ENCODE results near the gene GRK5. TPM values are rescaled to one million over a fixed set of nuclear protein-coding genes. Genes with fewer than 3 reads are reported as not detected.
A peak's percentile ranks its signal among the peaks of the same experiment; 100 is the strongest.

GRK5 gene
- total RNA-seq, 1 experiment from 2014 or later = 4.5 TPM

- BruUV-seq (replicated peaks) = no TSS peak
- intact Hi-C loops (cut with micrococcal nuclease) = no loop called here
- ChIA-PET CTCF (no interaction called here), POLR2A (ENCODE audit: unreplicated experiment) (no interaction called here)
- no peak overlapping the region for H3K4me3 ChIP-seq (ENCODE audit: low read length)
- peak overlapping the region; percentile 10; the same call in 1 of the 2 replicates for H3K9ac ChIP-seq (ENCODE audit: low read length)
- DNase-seq (no peak), ATAC-seq (no peak)
- H3F3A ChIP-seq (ENCODE audit: low read length, unreplicated experiment) = no peaks in the 10 kb centered on the region
- TF ChIP-seq CTCF (conservative IDR thresholded peaks at IDR 0.05; ENCODE audit: low read depth, low read length) = no peak
- no peak for TF ChIP-seq EZH2phosphoT487 (IDR thresholded peaks at IDR 0.05; ENCODE audit: borderline replicate concordance, low read length)
- no peak for TF ChIP-seq EZH2 (IDR thresholded peaks at IDR 0.05; ENCODE audit: low read length, unreplicated experiment)
- peaks cover 57% of the 10 kb centered on the region for H3K4me1 ChIP-seq (ENCODE audit: insufficient read depth, low read length)
- no peaks in the 10 kb centered on the region for H4K20me1 ChIP-seq (ENCODE audit: low read length)
- H3K79me2 ChIP-seq (ENCODE audit: low read length) = no peaks in the 10 kb centered on the region
- peak overlapping the region; percentile 62 for H3K27ac ChIP-seq (ENCODE audit: low read length)
- H3K4me2 ChIP-seq (ENCODE audit: low read length) = no peak overlapping the region
- no peaks in the 10 kb centered on the region for H3K9me3 ChIP-seq (ENCODE audit: low read length)
- no peak overlapping the region for H2AFZ ChIP-seq (ENCODE audit: low read length)
- no peaks in the 10 kb centered on the region for H3K9me2 ChIP-seq (replicated peaks; ENCODE audit: low read length)
- H3K27me3 ChIP-seq (ENCODE audit: low read length) = no peaks in the 10 kb centered on the region
- H3K36me3 ChIP-seq (ENCODE audit: low read depth, low read length) = no peaks in the 10 kb centered on the region
Observed at GRCh38 chr10:119318411-119319160, 111.2 kb downstream of the GRK5 start.

- no peaks in the 10 kb centered on the region for H3K36me3 ChIP-seq (ENCODE audit: low read depth, low read length)
- ChIA-PET POLR2A (ENCODE audit: unreplicated experiment) (no interaction called here), CTCF (no interaction called here)
- no peaks in the 10 kb centered on the region for H3K9me3 ChIP-seq (ENCODE audit: low read length)
- DNase-seq (peak; percentile 87), ATAC-seq (peak; percentile 8)
- H3K4me1 ChIP-seq (ENCODE audit: insufficient read depth, low read length) = peaks cover 57% of the 10 kb centered on the region
- no peaks in the 10 kb centered on the region for H3K9me2 ChIP-seq (replicated peaks; ENCODE audit: low read length)
- no peaks in the 10 kb centered on the region for H3F3A ChIP-seq (ENCODE audit: low read length, unreplicated experiment)
- TF ChIP-seq EZH2 (IDR thresholded peaks at IDR 0.05; ENCODE audit: low read length, unreplicated experiment) (no peak), EZH2phosphoT487 (IDR thresholded peaks at IDR 0.05; ENCODE audit: borderline replicate concordance, low read length) (no peak), CTCF (conservative IDR thresholded peaks at IDR 0.05; ENCODE audit: low read depth, low read length) (no peak)
- H4K20me1 ChIP-seq (ENCODE audit: low read length) = no peaks in the 10 kb centered on the region
- BruUV-seq (replicated peaks) = no TSS peak
- no peak overlapping the region for H3K4me3 ChIP-seq (ENCODE audit: low read length)
- no peaks in the 10 kb centered on the region for H3K27me3 ChIP-seq (ENCODE audit: low read length)
- H3K4me2 ChIP-seq (ENCODE audit: low read length) = peak overlapping the region; percentile 19; the same call in 1 of the 2 replicates
- no peaks in the 10 kb centered on the region for H3K79me2 ChIP-seq (ENCODE audit: low read length)
- intact Hi-C loops (cut with micrococcal nuclease) = no loop called here
- no peak overlapping the region for H2AFZ ChIP-seq (ENCODE audit: low read length)
- peak overlapping the region; percentile 10; the same call in 1 of the 2 replicates for H3K9ac ChIP-seq (ENCODE audit: low read length)
- peak overlapping the region; percentile 62 for H3K27ac ChIP-seq (ENCODE audit: low read length)
Observed at GRCh38 chr10:119319161-119319919, 112.0 kb downstream of the GRK5 start.
